HG02870 (cell line): ENCODE results near the gene CDCA3.

Experiments used
- ATAC-seq: cut with Tn5 transposase; IDR thresholded peaks from one replicate; pipeline ENCODE4 v1.9.1; 2021; ENCODE audit warnings: mild to moderate bottlenecking, moderate library complexity; ENCODE audit not compliant: unreplicated experiment

Gene CDCA3

GRCh38 chr12:6853626-6854025, 2.5 kb upstream of the CDCA3 start:
- ATAC-seq, result no peak

- no peak for ATAC-seq
Measured at GRCh38 chr12:6852651-6853354, 1.7 kb upstream of the CDCA3 start.

- ATAC-seq, result peak; percentile 72
Measured at GRCh38 chr12:6851921-6852650, 1.0 kb upstream of the CDCA3 start, which contains the start of gene USP5. USP5 (plus strand) TSS chr12:6852150; CDS start chr12:6852180, 30 bp downstream.

DNA sequence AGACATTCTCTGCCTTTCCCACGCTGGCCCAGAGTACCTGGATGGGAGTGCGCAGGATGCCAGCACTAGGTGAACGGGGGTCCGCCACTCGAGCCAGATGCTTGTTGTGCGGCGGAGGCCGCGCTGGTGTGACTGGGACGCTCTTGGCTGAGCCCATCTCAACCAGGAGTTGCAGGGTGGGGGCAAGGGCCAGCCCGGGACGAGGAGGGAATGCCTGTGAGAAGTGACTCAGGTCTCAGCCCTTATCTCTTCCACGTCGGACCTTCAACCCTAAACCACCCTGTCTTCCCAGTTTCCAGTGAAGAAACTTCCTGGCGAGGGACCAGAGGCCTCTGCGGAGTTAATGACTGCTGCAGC, 312 bp downstream of the CDCA3 start:
- no peak for ATAC-seq

DNA sequence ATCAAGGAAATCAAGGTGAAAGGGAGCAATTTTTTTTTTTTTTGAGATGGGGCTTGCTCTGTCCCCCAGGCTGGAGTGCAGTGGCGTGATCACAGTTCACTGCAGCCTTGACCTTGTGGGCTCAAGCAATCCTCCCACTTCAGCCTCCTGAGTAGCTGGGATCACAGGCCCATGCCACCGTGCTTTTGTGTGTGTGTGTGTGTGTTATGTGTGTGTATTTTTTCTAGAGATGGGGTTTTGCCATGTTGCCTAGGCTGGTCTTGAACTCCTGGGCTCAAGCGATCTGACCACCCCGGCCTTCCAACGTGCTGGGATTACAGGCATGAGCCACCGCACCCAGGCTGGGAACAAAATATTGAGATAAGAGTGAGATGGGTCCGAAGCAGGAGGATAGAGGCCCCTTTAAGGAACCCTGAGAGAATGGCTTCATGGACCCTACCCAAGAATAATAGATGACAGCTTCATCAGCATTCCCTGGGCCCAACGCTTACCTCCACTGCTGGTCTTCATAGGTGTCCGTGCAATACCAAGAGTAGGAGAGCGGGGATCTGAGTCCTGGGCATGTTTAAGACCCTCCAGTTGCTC, 1.0 kb downstream of the CDCA3 start:
- no peak for ATAC-seq

- ATAC-seq, result no peak
Measured at GRCh38 chr12:6849427-6849826, 1.7 kb downstream of the CDCA3 start.

GRCh38 chr12:6847676-6848075, 3.4 kb downstream of the CDCA3 start:
- ATAC-seq, result no peak

DNA sequence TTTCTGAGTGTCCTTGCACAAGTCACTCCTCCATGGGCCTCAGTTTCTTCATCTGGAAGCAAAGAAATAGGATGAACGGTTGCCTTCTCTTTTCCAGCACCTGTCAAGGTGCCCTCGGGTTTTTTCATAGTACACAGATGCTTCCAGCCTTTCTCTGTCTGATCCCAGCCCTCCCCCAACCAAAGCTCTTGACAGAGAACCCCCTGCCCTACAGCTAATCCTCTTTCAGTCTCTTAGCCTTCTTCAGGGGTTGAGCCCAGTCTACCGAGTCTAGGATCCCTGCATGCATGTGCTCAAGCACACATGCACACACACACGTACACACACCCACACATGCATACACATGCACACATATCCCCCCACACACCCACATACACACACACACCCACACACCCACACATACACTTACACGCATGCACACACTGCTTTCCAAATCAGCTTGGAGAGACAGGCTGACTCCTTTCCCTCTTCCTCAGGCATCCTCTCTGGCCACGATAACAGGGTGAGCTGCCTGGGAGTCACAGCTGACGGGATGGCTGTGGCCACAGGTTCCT, 4.7 kb downstream of the CDCA3 start:
- no peak for ATAC-seq

DNA sequence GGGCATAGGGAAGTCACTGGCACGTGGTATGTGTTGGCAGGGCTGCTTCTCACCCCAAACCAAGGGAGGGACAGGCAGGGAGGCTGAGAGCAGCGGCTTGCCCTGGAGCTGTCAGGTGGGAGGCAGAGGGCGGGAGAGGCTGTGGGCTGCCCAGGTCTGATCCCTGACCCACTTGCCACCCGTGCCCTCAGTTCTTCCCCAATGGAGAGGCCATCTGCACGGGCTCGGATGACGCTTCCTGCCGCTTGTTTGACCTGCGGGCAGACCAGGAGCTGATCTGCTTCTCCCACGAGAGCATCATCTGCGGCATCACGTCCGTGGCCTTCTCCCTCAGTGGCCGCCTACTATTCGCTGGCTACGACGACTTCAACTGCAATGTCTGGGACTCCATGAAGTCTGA, 5.7 kb downstream of the CDCA3 start:
- ATAC-seq, result no peak

DNA sequence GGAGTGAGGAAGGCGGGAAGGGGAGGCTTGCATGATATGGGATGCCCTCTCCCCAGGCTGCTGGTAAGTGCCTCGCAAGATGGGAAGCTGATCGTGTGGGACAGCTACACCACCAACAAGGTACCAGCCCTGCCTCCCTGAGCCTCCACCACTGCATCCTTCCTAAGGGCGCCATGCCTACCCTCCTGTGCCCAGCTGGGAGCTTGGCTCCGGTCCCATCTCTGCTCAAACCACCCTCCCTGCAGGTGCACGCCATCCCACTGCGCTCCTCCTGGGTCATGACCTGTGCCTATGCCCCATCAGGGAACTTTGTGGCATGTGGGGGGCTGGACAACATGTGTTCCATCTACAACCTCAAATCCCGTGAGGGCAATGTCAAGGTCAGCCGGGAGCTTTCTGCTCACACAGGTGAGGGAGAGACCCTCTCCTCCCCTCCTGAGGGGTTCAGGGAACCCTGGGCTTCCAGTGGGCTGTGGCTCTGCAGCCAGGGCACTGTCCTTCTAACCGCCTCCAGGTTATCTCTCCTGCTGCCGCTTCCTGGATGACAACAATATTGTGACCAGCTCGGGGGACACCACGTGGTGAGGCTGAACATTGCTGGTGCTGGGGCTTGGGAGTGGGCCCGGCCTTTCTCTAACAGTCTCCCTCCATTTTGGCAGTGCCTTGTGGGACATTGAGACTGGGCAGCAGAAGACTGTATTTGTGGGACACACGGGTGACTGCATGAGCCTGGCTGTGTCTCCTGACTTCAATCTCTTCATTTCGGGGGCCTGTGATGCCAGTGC, 7.8 kb downstream of the CDCA3 start:
- no peak for ATAC-seq

- ATAC-seq, result no peak
Measured at GRCh38 chr12:6842075-6842474, 9.0 kb downstream of the CDCA3 start.

- ATAC-seq, result no peak
Measured at GRCh38 chr12:6840761-6841515, 10.1 kb downstream of the CDCA3 start, which contains the start of gene GNB3. GNB3 (plus strand) TSS chr12:6840925; CDS start chr12:6841288, 363 bp downstream.

GRCh38 chr12:6840330-6840729, 10.8 kb downstream of the CDCA3 start:
- no peak for ATAC-seq

DNA sequence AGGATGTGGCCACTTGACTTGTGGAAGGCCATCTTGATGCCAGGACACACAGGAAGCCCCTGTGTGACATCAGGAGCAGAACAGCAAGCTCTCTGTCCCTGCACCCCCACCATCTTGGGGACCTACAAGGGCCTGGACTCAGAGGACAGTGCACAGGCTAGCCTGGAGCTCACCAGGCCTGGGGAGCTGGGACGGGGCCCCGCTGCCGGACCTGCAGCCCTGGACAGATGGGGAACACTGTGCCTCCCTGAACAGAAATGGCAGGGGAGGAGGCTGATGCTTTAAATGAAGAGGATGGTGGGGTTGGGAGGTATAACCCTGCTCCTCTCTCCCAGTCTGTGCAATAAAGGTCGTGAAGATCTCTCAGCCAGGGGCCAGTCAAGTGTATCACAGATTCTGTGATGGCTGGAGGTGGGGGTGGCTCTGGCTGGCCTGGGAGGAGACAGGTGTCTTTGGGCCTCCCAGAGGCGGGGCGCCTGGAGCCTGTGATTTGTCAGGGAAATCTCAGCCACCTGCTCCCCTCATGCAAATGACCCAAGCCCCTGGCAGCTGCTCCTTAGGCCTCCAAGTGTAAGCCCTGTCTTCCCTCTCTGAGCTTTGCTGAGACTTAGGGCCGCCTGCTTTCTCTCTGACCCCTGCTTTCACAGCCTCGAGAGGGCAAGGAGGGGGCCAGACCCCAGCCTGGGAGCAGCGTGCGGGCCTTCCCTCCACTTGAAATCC, 11.4 kb downstream of the CDCA3 start:
- peak; percentile 76 for ATAC-seq

DNA sequence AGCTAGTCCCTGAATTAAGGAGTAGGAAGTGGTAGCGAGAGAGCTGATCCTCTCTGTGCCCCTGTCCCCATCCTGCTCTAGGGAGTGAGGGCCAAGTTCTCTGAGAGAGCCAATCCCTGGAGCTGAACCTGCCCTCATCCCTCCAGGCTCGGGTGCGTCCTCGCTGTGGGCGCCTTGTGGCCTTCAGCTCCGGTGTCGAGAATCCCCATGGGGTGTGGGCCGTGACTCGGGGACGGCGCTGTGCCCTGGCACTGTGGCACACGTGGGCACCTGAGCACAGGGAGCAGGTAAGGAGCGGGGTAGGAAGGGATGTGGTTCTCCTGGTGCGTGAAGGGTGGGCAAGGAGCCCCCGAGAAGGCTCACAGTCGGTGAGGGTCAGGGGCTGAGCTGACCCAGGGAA, 12.2 kb downstream of the CDCA3 start:
- ATAC-seq, result no peak

- no peak for ATAC-seq
Measured at GRCh38 chr12:6837370-6838060, 13.6 kb downstream of the CDCA3 start.

- no peak for ATAC-seq
Measured at GRCh38 chr12:6836851-6837250, 14.2 kb downstream of the CDCA3 start.

- ATAC-seq, result no peak
Measured at GRCh38 chr12:6834873-6835272, 16.2 kb downstream of the CDCA3 start.

DNA sequence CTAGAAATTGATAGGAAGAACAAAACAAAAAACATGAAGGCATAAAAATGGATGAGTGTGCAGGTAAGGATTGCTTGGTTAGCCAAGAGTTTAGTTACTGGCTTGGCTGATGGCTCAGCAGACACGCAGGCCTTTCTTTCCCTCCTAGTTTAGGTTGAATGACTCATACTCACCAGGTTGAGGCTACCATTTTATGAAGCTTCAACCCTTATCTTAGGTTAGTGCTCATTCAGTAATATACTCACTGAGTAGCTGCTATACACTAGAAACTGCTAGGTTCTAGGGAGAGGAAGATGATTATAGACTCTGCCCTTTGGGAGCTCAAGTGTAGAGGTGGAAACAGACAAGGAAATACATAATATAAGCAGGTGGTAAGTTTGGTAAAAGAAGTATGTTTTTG, 16.8 kb downstream of the CDCA3 start:
- no peak for ATAC-seq
